Measurements from ENCODE around the gene ELL.

DNA sequence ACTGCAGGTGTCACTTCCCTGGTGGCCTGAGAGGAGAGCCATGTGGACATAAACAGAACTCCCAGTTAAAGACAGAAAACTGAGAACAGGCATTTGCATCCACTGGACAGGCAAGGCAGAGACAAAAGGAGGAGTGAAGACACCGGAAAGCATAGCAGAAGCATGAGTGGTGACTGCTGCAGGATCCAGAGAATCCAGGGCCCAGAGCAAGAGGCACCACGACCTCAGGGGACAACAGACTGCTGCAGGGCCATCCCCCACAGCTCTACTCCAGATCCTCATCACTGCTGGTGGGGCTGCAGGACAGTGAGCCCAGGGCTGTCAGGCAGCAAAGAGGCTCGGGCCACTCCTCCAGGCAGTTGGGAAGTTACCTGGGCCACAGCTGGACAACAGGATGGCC lies 69.5 kb downstream of the ELL start:
- TF ChIP-seq, protein P1, sequence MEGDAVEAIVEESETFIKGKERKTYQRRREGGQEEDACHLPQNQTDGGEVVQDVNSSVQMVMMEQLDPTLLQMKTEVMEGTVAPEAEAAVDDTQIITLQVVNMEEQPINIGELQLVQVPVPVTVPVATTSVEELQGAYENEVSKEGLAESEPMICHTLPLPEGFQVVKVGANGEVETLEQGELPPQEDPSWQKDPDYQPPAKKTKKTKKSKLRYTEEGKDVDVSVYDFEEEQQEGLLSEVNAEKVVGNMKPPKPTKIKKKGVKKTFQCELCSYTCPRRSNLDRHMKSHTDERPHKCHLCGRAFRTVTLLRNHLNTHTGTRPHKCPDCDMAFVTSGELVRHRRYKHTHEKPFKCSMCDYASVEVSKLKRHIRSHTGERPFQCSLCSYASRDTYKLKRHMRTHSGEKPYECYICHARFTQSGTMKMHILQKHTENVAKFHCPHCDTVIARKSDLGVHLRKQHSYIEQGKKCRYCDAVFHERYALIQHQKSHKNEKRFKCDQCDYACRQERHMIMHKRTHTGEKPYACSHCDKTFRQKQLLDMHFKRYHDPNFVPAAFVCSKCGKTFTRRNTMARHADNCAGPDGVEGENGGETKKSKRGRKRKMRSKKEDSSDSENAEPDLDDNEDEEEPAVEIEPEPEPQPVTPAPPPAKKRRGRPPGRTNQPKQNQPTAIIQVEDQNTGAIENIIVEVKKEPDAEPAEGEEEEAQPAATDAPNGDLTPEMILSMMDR (IDR thresholded peaks at IDR 0.05) = no peak
- TF ChIP-seq POLR2A (IDR thresholded peaks at IDR 0.05) = no peak

Measured in transverse colon (tissue), 3 donors.